Nephron (organoid): ENCODE results near the gene MYEOV.

Experiments used
- H3K27ac Mint-ChIP-seq, 3 experiments: 2 replicates each; pipeline ENCODE4 v1.8.0; 2020; ENCODE audit warnings: mixed read lengths in 3 of 3, mild to moderate bottlenecking in 2 of 3, moderate library complexity in 1 of 3
- H3K27me3 Mint-ChIP-seq: 2 replicates; pipeline ENCODE4 v1.8.0; 2021; ENCODE audit warnings: low read depth, mild to moderate bottlenecking, moderate library complexity, mixed read lengths
- H3K36me3 Mint-ChIP-seq: 2 replicates; pipeline ENCODE4 v1.8.0; 2020; ENCODE audit warnings: low read depth, mixed read lengths
- H3K4me1 Mint-ChIP-seq: 2 replicates; pipeline ENCODE4 v1.8.0; 2020; ENCODE audit warnings: mixed read lengths
- H3K4me3 Mint-ChIP-seq, 3 experiments: 2 replicates each; pipeline ENCODE4 v1.8.0; 2020; ENCODE audit warnings: mild to moderate bottlenecking in 3 of 3, mixed read lengths in 3 of 3, moderate library complexity in 2 of 3
- H3K9me3 Mint-ChIP-seq: 2 replicates; pipeline ENCODE4 v1.8.0; 2020; ENCODE audit warnings: mixed read lengths
- TF ChIP-seq, protein P1 (sequence below), 3 experiments: fragments of 200-600 bp; sonication (generic); IDR thresholded peaks; one replicate each; pipeline ENCODE4 v1.5.0; 2021; ENCODE audit warnings: antibody characterized with exemption in 3 of 3; ENCODE audit not compliant: unreplicated experiment in 3 of 3

Gene MYEOV

DNA sequence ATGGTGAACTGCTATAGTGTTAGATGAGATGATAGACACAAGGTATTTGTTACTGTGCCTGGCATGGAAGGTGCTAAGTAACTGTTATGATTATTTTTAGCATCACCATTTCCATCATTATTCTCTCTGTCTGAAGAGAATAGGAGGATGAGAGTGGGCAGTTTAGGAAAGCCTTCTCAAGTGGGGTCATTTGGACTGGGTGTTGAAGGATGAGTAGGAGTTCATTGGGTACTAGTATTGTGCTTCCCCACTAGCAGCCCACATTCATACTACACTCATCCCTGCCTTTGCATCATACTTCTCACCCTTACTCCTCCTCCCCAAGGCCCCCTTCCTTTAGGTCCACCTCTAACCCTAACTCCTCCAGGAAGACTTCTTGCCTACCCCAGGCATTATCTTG, 20.6 kb downstream of the MYEOV start:
- no peaks in the 10 kb centered on the region for H3K36me3 Mint-ChIP-seq
- H3K4me3 Mint-ChIP-seq, result no peak overlapping the region
- H3K27me3 Mint-ChIP-seq, result peaks cover 9% of the 10 kb centered on the region
- TF ChIP-seq, protein P1, sequence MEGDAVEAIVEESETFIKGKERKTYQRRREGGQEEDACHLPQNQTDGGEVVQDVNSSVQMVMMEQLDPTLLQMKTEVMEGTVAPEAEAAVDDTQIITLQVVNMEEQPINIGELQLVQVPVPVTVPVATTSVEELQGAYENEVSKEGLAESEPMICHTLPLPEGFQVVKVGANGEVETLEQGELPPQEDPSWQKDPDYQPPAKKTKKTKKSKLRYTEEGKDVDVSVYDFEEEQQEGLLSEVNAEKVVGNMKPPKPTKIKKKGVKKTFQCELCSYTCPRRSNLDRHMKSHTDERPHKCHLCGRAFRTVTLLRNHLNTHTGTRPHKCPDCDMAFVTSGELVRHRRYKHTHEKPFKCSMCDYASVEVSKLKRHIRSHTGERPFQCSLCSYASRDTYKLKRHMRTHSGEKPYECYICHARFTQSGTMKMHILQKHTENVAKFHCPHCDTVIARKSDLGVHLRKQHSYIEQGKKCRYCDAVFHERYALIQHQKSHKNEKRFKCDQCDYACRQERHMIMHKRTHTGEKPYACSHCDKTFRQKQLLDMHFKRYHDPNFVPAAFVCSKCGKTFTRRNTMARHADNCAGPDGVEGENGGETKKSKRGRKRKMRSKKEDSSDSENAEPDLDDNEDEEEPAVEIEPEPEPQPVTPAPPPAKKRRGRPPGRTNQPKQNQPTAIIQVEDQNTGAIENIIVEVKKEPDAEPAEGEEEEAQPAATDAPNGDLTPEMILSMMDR (IDR thresholded peaks at IDR 0.05; ENCODE audit: unreplicated experiment in 3 of 3), result no peak
- peaks cover 18% of the 10 kb centered on the region for H3K9me3 Mint-ChIP-seq
- H3K27ac Mint-ChIP-seq, result no peak overlapping the region
- H3K4me1 Mint-ChIP-seq, result peaks cover 36% of the 10 kb centered on the region

DNA sequence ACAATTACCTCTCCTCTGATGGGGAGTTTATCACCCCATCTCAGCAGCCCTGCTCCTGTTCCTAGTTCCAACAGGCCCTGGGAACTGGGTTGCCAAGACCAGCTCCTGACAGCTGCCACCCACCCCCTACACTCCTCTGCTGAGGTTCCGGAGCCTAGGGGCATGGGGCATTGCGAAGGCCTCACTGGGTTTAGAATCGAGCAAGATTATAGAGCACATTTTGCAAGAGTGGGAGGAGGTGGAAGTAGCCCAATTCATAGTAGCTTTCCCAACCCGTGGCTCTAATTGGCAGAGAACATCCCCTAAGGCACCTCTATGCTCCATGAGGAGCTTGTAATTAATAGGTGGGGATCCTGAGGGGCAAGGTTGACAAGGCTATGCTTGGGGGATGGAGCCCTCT, 23.0 kb downstream of the MYEOV start:
- Mint-ChIP-seq H3K27me3 (peaks cover 9% of the 10 kb centered on the region), H3K36me3 (no peaks in the 10 kb centered on the region), H3K4me3 (no peak overlapping the region), H3K9me3 (peaks cover 20% of the 10 kb centered on the region), H3K4me1 (peaks cover 31% of the 10 kb centered on the region), H3K27ac (no peak overlapping the region)
- TF ChIP-seq, protein P1 (IDR thresholded peaks at IDR 0.05; ENCODE audit: unreplicated experiment in 3 of 3), result no peak

DNA sequence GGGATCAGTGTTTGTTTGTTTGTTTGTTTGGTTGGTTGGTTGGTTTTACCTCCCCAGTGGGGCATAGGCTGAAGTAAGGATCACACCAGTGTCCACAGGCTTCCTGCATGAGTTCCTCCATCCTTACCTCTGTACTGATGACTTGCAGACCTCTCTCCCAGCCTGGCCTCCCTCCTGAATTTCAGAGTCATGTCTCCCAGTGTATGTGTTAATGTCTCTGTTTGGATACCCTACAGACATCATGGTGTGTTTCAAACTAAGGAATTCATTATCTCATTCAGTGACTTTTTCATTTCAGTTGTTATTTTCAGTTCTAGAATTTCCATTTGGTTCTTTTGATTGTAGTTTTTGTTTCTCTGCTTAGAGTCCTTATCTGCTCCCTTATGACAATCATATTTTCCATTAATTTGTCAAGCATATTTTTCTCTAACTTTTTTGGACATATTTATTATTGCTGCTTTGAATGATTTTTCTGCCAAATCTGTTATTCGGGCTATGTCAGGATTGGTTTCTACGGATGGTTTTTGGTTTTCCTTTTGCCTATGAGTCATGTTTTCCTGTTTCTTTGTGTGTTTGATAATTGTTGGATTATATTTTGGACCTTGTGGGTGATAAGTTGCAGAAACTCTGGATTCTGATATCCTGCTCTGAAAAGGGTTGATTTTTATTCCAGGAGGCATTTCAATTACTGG, 23.6 kb downstream of the MYEOV start:
- peaks cover 20% of the 10 kb centered on the region for H3K9me3 Mint-ChIP-seq
- TF ChIP-seq, protein P1 (IDR thresholded peaks at IDR 0.05; ENCODE audit: unreplicated experiment in 3 of 3), result no peak
- no peaks in the 10 kb centered on the region for H3K36me3 Mint-ChIP-seq
- peaks cover 9% of the 10 kb centered on the region for H3K27me3 Mint-ChIP-seq
- H3K27ac Mint-ChIP-seq, result no peak overlapping the region
- no peak overlapping the region for H3K4me3 Mint-ChIP-seq
- H3K4me1 Mint-ChIP-seq, result peaks cover 25% of the 10 kb centered on the region

DNA sequence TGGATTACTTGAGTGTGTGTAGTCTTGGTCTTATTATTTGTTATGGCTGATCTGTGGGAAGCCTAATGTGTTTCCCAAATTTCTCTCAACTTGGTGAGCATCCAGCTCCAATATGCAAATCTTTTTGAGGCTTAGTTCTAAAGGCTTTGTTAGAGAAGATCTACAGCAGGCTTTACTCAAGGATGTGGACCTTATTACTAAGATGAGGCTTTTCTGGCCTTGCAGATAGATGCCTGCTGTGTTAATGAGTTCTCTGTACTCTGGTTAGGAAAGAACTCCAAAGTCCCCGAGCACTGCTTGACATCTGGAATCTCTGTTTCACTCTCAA, 24.1 kb downstream of the MYEOV start:
- Mint-ChIP-seq H3K9me3 (peaks cover 20% of the 10 kb centered on the region), H3K4me3 (no peak overlapping the region), H3K27ac (no peak overlapping the region), H3K36me3 (no peaks in the 10 kb centered on the region), H3K4me1 (peaks cover 20% of the 10 kb centered on the region), H3K27me3 (peaks cover 9% of the 10 kb centered on the region)
- TF ChIP-seq, protein P1 (IDR thresholded peaks at IDR 0.05; ENCODE audit: unreplicated experiment in 3 of 3), result no peak

DNA sequence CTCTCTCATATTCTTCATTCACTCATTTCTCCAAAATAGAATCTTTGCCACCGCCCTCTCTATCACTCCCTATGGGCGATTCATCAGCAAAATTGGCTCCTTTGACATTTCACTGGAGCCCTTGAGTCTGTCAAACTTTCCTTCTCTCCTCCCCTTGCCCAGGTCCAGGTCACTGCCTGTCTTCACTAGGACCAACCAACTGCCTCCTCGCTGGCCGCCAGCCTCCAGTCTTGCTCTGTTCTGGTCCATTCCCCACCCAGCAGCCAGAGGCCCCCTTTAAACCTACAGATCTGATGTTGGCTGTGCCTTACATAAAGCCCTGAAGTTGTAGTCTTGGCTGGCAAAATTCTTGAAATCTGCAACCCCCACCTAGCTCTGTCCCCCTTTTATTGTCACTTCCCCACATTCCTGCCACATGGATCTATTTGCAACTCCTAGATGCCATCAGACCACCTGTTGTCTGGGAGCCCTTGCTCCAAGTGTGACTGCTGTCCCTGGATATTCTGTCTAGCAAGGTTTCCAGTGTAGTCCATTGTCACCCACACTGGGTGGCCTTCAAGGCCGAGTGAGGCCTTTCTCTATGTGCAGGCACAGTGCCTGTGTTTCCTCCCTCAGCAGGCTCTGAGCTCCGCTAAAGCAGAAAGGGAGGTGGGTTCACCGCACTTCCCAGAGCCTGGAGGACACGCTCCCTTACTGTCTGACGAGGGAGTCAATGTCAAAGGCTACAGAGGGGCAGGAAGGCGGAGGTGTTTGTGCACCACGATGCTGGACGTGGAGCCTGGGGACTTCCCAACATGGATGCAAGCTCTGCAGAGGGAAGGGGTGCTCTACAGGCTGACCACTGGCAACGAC, 25.5 kb downstream of the MYEOV start:
- H3K36me3 Mint-ChIP-seq, result no peaks in the 10 kb centered on the region
- no peak overlapping the region for H3K4me3 Mint-ChIP-seq
- H3K4me1 Mint-ChIP-seq, result peaks cover 15% of the 10 kb centered on the region
- TF ChIP-seq, protein P1 (IDR thresholded peaks at IDR 0.05; ENCODE audit: unreplicated experiment in 3 of 3), result no peak
- peaks cover 20% of the 10 kb centered on the region for H3K9me3 Mint-ChIP-seq
- H3K27me3 Mint-ChIP-seq, result peaks cover 9% of the 10 kb centered on the region
- H3K27ac Mint-ChIP-seq, result peak overlapping the region in 1 of 3 experiments; percentile 30
